HG03520 (cell line): ENCODE results near the gene PDE6G.
A peak's percentile ranks its signal among the peaks of the same experiment; 100 is the strongest.

Experiments
- ATAC-seq: cut with Tn5 transposase; IDR thresholded peaks from one replicate; pipeline ENCODE4 v1.9.1; 2021; ENCODE audit warnings: mild to moderate bottlenecking, moderate library complexity; ENCODE audit not compliant: unreplicated experiment

PDE6G gene

DNA sequence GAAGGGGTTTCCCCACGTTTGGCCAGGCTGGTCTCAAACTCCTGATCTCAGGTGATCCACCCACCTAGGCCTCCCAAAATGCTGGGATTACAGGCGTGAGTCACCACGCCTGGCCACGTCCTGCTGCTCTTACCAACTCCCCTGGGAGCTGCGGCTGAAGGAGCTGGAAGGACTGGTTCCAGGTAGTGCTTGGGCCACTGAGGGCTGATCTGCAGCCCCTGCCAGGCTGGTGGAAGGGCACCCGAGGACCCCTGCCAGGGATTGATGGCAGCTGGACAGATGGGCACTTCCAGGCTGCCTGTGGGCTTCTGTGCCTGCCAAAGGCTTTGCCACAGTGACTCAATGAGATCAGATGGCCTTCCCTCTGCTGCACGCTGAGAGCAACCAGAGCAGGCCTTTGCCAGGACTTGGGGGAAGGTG lies 7.7 kb upstream of the PDE6G start:
- no peak for ATAC-seq

- ATAC-seq: no peak
Observed at GRCh38 chr17:81662002-81662401, 5.7 kb upstream of the PDE6G start.

DNA sequence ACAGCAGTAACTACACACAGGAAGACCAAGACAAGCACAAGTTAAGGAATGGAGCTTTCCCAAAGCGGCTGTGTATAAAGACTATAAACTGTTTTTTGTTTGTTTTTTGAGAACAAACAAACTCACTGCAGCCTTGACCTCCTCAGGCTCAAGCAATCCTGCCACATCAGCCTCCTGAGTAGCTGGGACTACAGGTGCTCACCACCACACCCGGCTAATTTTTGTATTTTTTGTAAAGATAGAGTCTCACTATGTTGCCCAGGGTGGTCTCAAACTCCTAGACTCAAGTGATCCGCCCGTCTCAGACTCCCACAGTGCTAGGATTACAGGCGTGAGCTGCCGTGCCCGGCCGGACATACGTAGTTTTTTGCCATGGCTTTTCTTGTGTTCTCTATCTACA lies 4.1 kb upstream of the PDE6G start:
- ATAC-seq: no peak

DNA sequence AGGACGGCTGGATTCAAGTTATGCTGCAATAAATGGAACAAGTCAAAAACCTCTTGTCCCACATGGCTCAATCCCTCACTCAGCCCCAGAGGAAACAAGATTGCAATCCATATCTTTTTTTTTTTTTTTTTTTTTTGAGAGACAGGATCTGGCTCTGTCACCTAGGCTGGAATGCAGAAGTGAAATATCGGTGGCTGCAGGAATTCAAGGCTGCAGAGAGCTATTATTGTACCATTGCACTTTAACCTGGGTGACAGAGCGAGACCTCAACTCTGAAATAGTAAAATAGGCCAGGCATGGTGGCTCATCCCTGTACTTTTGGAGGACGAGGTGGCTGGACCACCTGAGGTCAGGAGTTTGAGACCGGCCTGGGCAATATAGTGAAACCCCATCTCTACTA lies 2.7 kb upstream of the PDE6G start:
- ATAC-seq: no peak

GRCh38 chr17:81656835-81657234 lies 493 bp upstream of the PDE6G start:
- no peak for ATAC-seq

DNA sequence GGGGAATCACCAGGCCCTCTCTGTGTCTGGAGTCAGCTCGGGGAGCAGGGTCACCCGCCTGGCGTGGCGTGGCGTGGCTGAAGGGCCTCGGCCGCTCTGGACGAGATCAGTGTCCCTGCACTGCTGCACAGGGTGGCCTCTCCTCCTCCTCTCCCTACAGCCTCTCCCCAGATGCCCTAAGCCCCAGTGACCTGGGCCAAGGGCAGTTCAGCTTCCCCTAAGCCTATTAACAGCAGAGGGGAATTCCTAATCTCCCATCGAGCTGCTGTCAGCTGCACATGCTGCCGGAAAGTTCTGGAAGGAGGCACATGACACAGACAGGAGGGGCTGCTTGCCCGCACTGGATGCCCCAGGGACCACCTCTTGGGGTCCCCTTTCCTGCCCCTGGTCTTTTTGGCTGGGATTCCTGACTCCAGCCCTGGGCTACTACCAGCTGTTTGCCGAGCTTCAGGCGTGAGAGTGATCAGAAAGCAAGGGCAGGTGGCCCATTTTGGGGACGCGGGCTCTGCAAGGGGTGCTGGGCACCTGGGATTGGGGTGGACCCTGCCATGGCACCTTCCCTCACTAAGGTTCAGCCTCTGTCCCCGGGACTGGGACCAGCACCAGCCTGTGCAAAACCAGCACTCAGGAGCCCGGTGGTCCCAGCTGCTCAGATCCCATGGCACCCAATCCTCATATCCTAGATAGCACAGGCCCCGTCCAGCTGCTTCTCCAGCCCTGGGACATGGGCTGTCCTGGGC lies 794 bp downstream of the PDE6G start:
- ATAC-seq: no peak

DNA sequence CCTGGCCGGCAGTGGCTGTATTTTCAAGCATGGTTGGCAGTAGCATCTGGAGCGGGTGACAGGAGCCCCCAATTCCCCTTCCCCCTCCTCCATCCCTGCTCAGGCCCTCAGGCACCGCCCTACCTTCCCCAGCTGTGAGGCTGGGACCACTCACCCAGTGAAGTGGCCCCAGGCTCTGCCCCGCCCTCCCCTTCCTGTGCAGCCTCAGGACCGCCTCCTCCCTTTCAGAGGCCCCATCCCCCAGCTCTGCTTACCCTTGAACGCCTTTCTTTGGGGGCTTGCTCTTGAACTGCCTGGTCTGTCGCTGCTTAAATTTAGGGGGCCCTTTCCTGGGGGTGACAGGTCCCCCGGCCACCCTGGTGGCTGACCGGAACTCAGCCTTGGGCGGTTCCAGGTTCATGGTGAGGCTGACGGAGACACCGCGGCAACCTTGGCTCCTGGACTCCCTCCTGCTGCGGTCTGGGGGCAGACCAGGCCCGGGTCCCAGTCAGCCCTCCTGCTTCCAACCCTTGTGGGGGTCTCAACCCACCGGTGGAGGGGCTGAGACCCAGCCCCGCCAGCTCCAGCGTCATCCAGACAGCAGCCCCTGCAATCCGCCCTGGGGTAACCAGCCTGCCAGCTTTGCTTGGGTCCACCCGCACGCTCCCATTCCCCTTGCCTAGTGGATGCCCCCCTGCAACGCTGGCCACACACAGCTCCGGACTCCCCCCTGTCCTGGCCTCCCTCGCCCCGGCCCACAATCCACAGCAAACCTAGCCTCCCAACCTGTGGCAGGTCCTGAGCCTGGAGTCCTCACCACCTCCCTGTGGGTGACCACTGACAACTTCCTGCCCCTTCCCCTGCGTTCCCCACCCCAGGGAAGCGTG lies 3.2 kb downstream of the PDE6G start:
- no peak for ATAC-seq

- no peak for ATAC-seq
Observed at GRCh38 chr17:81651692-81652091, 4.7 kb downstream of the PDE6G start.

DNA sequence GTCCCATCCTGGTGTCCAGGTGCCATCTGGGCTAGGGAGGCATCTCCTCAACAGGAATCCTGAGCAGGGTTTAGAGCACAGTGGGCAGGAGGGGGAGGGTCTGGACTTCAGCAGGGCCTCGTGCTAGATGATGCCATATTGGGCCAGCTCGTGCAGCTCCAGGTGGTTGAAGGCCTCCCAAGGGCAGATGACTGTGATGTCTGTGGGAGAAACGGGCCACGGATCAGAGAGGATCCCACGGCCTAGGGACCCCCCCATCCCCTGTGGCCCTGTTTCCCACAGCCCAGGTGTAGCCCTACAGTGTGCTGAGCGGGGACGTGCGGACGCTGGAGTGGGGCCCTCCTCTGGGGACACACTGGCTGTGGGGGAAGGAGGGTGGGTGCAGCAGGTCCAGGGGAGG lies 5.4 kb downstream of the PDE6G start:
- ATAC-seq: no peak

DNA sequence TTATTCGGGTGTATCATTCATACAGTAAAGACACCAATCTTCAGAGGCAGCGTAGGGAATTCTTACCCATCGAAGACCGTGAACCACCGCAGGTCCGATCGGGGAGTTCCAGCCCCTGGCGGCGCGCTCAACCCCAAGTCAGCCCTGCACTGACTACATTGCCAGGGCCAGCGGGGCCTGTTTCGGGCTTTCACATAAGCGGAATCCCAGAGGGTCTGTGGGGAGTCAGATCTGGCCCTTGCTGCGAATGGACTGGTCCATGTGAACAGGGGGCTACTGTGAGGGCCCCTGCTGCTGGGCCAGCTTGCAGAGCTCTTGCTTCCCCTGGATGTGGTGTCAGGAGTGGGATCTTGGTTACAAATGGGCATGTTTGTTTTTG lies 7.6 kb downstream of the PDE6G start:
- no peak for ATAC-seq

- no peak for ATAC-seq
Observed at GRCh38 chr17:81648013-81648706, 8.2 kb downstream of the PDE6G start.

GRCh38 chr17:81647640-81648012 lies 8.7 kb downstream of the PDE6G start:
- ATAC-seq: no peak

DNA sequence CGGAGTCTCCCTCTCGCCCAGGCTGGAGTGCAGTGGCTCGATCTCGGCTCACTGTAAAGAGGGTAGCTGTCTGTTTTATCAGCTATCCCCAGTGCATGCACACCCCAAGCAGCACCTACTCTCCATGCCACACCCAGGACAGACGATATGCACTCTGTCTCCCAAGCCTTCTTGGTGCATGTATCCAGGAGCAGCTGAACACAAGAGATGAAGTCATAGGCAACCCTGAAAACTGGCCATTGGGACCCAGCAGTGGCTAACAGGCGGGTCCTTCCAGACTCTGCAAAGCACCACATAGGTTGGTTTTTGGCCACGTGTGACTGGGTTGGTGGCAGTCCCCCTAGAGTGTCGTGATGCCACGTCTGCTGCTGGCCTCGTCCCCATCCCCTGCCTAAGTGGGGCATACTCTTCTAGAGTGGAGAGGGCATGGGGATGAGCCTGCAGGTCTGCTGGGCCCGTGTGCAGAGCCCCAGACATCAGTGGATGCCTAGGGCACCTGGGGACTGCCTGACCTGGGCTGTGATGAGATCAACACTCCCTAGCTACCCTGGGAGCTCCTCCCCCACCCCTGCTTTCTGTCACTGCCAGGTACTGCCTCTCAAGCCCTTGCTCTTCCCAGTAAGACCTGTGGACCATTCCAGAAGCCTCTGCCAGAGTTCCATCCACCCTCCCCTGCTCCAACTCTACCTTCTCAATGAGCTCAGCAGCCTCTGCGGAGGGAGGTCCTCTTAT lies 9.3 kb downstream of the PDE6G start:
- ATAC-seq: no peak

DNA sequence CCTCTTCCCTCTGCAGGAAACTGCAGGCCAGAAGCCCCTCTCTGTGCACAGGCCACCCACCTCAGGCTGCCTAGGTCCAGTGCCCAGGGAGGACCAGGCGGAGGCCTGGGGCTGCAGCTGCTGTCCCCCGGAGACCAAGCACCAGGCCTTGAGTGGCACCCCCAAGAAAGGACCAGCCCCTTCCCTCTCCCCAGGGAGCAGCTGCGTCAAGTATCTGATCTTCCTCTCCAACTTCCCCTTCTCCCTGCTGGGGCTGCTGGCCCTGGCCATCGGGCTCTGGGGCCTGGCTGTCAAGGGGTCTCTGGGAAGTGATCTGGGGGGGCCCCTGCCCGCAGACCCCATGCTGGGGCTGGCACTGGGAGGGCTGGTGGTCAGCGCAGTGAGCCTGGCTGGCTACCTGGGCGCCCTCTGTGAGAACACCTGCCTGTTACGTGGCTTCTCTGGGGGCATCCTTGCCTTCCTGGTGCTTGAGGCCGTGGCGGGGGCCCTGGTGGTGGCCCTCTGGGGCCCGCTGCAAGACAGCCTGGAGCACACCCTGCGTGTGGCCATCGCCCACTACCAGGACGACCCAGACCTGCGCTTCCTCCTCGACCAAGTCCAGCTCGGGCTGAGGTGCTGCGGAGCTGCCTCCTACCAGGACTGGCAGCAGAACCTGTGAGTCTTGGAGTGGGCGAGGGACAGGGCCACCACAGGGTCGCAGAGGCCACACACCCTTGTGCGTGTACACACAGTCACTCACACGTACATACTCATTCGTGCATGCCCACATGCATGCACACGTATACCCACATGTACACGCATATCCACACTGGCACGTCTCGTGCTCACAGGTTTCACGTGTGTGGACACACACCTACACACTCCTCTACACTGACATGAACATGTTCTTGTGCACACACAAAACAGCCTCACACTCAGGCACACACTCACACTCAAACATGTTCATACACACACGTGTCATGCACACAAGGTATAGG lies 11.1 kb downstream of the PDE6G start:
- no peak for ATAC-seq

DNA sequence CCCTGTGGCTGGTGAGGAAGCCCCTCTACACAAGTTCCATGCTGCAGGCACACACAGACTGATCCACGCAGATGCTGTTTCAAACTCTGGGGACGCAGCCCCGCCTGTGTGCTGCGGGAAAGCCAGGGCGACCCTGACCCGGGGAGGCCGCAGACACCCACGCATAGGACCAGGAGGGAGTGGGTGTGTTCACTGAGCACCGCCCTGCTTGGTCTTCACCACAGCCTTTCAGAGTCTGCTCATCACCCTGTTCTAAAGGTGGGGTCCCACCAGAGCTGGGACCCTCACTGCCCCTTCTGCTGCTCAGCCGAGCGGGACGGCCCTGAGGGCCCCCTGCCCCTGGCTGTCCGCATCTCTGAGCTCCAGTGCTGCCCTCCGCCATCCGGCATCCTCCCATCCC lies 11.8 kb downstream of the PDE6G start:
- no peak for ATAC-seq

- ATAC-seq: no peak
Observed at GRCh38 chr17:81641825-81642489, 14.4 kb downstream of the PDE6G start.

- no peak for ATAC-seq
Observed at GRCh38 chr17:81640011-81640410, 16.3 kb downstream of the PDE6G start.

DNA sequence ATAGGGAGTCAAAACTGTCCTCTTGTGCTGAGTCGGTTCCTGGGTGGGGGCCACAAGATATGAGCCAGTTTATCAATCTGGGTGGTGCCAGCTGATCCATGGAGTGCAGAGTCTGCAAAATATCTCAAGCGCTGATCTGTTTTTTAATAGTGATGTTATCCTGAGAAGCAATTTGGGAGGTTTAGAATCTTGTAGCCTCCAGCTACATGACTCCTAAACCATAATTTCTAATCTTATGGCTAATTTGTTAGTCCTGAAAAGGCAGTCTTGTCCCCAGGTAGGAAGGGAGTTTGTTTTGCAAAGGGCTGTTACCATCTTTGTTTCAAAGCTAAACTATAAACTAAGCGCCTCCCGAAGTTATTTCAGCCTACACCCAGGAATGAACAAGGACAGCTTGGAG lies 17.7 kb downstream of the PDE6G start:
- ATAC-seq: no peak

DNA sequence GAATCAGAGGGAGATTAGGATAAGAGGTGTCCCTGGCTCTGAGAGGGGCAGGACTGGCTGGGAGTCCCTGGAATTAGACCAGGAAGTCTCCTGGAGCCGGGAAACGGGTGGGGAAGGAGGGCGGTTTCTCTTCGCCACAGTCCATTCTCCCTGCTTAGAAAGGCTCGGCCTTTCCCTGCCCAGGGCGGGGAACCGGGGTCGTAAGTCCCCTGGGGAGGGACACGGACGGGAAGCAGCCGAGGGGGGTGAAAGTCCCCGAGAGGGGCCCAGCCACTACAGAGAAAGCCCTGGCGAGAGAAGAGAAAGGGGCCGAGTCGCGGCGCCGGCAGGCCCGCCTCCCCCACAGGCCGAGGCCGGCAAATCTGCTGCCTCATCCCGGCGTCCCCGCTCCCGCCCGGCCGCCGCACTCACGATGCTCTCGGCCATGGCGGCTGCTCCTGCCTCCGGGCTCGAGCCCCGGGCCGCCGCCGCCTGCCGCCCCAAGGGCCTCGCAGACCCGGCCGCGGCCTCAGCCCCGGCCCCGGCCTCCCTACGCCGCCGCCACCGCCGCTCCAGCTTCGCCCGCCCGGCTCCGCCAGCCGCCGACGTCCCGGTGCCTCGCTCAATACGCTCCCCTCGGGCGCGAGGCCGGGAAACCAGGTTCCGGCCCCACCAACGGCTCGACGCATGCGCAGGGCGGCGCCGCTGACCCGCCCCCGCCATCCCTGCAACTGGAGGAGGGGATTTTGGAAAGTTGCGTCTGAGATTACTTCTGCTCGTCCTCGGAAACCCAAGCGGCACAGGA lies 19.6 kb downstream of the PDE6G start, which contains the start of the genes NPLOC4 and TSPAN10:
NPLOC4 (minus strand) TSS at position 608 of the 784 bp plus-strand sequence; CDS start at position 426, 182 bp downstream.
TSPAN10 (plus strand) TSS at position 692 of the 784 bp plus-strand sequence. CDS start 5,217 bp downstream, outside the sequence.
- peak; percentile 78 for ATAC-seq
